Endodermal cell (in vitro differentiated cells): ENCODE data around the gene FGFR3. TPM values are rescaled to one million over a fixed set of nuclear protein-coding genes. Genes with fewer than 3 reads are reported as not detected.

Source experiments
- DNase-seq: peaks from one replicate; pipeline ENCODE4 v3.0.0-alpha.2; 2017
- H3K27ac ChIP-seq: 2 replicates; pipeline ENCODE4 v1.5.1; 2013; ENCODE audit warnings: mild to moderate bottlenecking, low read depth, low read length, moderate library complexity
- H3K27me3 ChIP-seq: 2 replicates; pipeline ENCODE4 v1.6.1; 2013; ENCODE audit warnings: mild to moderate bottlenecking, low read length, moderate library complexity; ENCODE audit not compliant: insufficient read depth, control insufficient read depth, poor library complexity, severe bottlenecking
- H3K36me3 ChIP-seq: 2 replicates; pipeline ENCODE4 v1.7.0; 2013; ENCODE audit warnings: mild to moderate bottlenecking, low read length, moderate library complexity; ENCODE audit not compliant: control insufficient read depth, insufficient read depth
- H3K4me1 ChIP-seq: one replicate; pipeline ENCODE4 v1.7.0; 2013; ENCODE audit warnings: low read length; ENCODE audit not compliant: control insufficient read depth, insufficient read depth
- H3K4me3 ChIP-seq: 2 replicates; pipeline ENCODE4 v1.5.1; 2013; ENCODE audit warnings: mild to moderate bottlenecking, low read length, moderate library complexity
- H3K9ac ChIP-seq: 2 replicates; pipeline ENCODE4 v1.6.1; 2013; ENCODE audit warnings: mild to moderate bottlenecking, low read length, moderate library complexity; ENCODE audit not compliant: poor library complexity, severe bottlenecking; ENCODE audit errors: extremely low read depth
- H3K9me3 ChIP-seq: 2 replicates; pipeline ENCODE4 v1.6.1; 2013; ENCODE audit warnings: mild to moderate bottlenecking, low read length, moderate library complexity; ENCODE audit not compliant: control insufficient read depth
- H3K27ac Mint-ChIP-seq: 2 replicates; pipeline ENCODE4 v1.8.0; 2020; ENCODE audit warnings: mixed read lengths
- H3K27me3 Mint-ChIP-seq: 2 replicates; pipeline ENCODE4 v1.8.0; 2021; ENCODE audit warnings: mild to moderate bottlenecking, mixed read lengths; ENCODE audit not compliant: insufficient read depth
- H3K36me3 Mint-ChIP-seq: 2 replicates; pipeline ENCODE4 v1.8.0; 2020; ENCODE audit warnings: low read depth, mixed read lengths
- H3K4me1 Mint-ChIP-seq: 2 replicates; pipeline ENCODE4 v1.8.0; 2020; ENCODE audit warnings: mixed read lengths
- H3K4me3 Mint-ChIP-seq: 2 replicates; pipeline ENCODE4 v1.8.0; 2020; ENCODE audit warnings: mild to moderate bottlenecking, moderate library complexity, mixed read lengths
- H3K9me3 Mint-ChIP-seq: 2 replicates; pipeline ENCODE4 v1.8.0; 2020; ENCODE audit warnings: mild to moderate bottlenecking, mixed read lengths
- WGBS, 2 experiments: methylation state at CpG; one replicate each; pipeline versions ENCODE4 v1.1.5 to v1.1.7; 2013; ENCODE audit warnings: missing lambda C conversion rate in 2 of 2, mixed read lengths in 1 of 2; ENCODE audit not compliant: insufficient coverage in 1 of 2, insufficient read length in 1 of 2; 5-methylcytosine and 5-hydroxymethylcytosine counted together
- total RNA-seq, 2 donors: library from RNA; stranded (reverse); fragmentation: NEBNext Ultra II Directional in 1 of 2; extraction: Animal tissue kit (Norgen Biotek cat#: 25700) in 1 of 2; gene quantifications; 2 replicates in 1 of 2; 3 replicates in 1 of 2; pipeline ENCODE4 v1.2.1, GENCODE V29; 2021
- TF ChIP-seq, protein P1 (sequence below): fragments of 200-600 bp; sonication (generic); conservative IDR thresholded peaks from 2 replicates; pipeline ENCODE4 v1.5.0; 2021; ENCODE audit warnings: antibody characterized with exemption, mild to moderate bottlenecking

FGFR3 gene
- total RNA-seq, 2 donors from 2014 or later, result 107 to 125 TPM

DNA sequence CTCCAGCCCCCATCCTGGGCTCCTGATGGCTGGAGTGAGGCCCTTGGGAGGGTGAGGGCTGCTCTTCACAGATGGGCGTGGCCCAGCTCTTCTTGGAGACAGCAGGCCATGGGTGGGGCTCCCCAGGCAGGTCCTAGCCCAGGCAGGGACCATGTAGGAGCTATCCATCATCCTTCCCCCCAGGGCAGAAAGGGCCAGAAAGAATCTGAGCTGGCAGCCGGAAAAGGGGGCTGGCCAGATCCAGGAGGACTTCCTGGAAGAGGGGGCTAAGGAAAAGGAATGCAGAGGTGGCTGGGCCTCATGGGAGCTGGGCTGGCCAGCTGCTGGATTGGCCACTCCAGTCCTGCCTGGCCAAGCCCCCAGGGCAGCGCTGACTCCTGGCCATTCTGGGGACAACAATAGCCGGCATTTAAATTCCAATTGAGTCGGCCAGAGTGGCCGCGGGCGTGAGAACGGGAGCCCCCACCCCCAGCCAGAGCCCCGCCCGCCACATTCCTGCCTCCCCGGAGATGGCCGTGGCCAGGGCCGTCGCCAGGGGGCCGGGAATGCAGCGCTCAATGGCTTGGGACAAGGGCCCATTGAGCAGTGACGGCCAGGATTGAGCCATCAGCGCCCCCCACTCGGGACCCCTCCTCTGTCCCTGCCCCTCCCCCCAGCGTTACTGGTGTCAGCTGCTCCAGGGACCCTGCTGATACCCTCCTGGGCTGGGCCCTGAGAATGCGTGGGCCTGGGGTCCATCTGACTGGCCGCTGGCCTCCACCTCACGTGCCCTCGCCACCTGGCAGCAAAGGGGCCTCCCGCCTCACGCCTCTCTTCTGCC lies 15.1 kb upstream of the FGFR3 start:
- DNase-seq, result peak; percentile 95
- Histone ChIP-seq H3K27ac (peak overlapping the region; percentile 92), H3K4me3 (no peak overlapping the region), H3K4me1 (no peaks in the 10 kb centered on the region), H3K9ac (no peak overlapping the region), H3K9me3 (no peaks in the 10 kb centered on the region), H3K36me3 (no peaks in the 10 kb centered on the region), H3K27me3 (no peaks in the 10 kb centered on the region)
- peak overlapping the region; percentile 68 for H3K27ac Mint-ChIP-seq
- no peak overlapping the region for H3K4me3 Mint-ChIP-seq
- H3K27me3 Mint-ChIP-seq, result no peaks in the 10 kb centered on the region
- TF ChIP-seq, protein P1, sequence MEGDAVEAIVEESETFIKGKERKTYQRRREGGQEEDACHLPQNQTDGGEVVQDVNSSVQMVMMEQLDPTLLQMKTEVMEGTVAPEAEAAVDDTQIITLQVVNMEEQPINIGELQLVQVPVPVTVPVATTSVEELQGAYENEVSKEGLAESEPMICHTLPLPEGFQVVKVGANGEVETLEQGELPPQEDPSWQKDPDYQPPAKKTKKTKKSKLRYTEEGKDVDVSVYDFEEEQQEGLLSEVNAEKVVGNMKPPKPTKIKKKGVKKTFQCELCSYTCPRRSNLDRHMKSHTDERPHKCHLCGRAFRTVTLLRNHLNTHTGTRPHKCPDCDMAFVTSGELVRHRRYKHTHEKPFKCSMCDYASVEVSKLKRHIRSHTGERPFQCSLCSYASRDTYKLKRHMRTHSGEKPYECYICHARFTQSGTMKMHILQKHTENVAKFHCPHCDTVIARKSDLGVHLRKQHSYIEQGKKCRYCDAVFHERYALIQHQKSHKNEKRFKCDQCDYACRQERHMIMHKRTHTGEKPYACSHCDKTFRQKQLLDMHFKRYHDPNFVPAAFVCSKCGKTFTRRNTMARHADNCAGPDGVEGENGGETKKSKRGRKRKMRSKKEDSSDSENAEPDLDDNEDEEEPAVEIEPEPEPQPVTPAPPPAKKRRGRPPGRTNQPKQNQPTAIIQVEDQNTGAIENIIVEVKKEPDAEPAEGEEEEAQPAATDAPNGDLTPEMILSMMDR, result peak; percentile 67
- 15 to 41% methylated on average over 16 to 27 of the region's 27 CpGs for WGBS, 2 experiments
- no peaks in the 10 kb centered on the region for H3K4me1 Mint-ChIP-seq
- H3K36me3 Mint-ChIP-seq, result no peaks in the 10 kb centered on the region
- H3K9me3 Mint-ChIP-seq, result no peaks in the 10 kb centered on the region

DNA sequence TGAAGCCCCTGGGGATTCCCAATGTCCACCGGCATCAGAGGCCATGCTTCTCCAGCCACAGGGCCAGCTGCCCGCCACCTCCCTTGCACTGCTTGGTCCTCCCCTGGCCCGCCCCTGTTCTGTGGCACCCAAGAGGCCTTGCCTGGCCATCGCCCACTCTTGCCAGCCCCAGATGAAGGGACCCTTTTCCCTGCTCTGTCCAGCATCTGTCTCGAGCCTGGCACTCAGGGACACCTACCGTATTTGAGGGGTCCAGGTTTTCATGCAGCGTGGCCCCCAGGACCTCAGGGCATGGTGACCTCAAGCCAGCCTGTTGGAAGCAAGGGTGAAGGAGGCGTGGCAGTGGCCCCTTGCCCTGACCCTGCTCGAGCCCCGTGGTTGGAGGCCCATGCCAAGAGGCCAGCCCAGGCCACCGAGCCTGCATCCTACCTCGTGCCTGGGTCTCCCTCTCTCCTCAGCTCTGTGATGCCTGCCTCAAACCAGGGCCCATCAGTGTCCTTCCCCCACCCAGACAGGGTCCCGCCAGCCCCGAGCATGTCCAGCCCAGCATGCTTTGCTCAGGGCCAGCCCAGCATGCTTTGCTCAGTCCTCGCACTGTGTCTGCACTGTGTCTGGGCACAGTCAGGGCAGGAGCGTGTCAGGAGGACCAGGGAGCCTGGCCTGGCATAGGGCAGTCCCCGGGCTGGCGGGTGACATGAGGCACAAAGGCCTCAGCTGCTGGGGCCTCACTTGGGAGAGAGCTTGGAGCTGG lies 14.3 kb upstream of the FGFR3 start:
- H3K9ac ChIP-seq, result no peak overlapping the region
- DNase-seq, result no peak
- TF ChIP-seq, protein P1, result no peak
- Mint-ChIP-seq H3K4me1 (no peaks in the 10 kb centered on the region), H3K36me3 (no peaks in the 10 kb centered on the region), H3K4me3 (no peak overlapping the region), H3K27ac (peak overlapping the region; percentile 68), H3K27me3 (no peaks in the 10 kb centered on the region), H3K9me3 (no peaks in the 10 kb centered on the region)
- no peaks in the 10 kb centered on the region for H3K4me1 ChIP-seq
- peak overlapping the region; percentile 92 for H3K27ac ChIP-seq
- no peaks in the 10 kb centered on the region for H3K27me3 ChIP-seq
- no peaks in the 10 kb centered on the region for H3K9me3 ChIP-seq
- H3K4me3 ChIP-seq, result no peak overlapping the region
- WGBS, 2 experiments, result 81 to 91% methylated on average over 9 to 18 of the region's 18 CpGs
- H3K36me3 ChIP-seq, result no peaks in the 10 kb centered on the region

DNA sequence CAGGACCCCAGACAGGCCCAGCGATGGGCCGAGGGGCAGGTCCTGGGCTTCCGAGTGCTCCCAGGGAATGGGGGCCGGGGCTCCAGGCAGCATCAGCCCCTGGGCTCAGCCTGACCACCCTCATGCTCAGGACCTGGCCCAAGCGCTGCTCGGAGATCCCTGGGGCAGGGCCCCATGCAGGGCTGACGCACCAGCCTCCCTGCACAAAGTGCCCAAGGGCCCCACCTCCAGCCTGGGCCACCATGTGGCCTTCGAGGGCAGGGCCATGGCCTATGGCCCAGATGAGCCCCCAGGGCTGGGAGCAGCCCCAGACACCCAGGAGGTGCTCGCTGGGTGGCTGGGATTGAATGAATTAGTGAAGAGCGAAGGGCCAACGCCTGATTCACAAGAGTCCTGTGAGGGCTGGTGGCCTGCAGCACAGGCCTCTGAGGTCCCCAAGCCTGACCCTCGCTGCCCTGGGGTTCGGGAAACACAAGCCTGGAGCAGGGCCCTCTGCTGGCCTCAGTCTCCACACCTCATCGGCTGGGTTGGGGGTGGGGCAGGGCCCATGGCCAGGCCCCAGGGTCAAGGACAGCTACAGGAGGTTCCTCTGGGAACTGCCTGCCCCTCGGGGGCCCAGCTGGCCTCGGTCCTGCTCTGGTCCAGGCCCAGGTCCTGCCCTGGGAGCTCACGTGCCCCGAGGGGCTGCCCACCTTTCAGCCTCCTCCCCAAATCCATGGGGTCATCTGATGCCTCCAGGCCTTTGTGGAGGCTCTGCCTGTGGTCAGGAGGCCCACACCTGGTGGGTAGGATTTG lies 13.3 kb upstream of the FGFR3 start:
- H3K27ac Mint-ChIP-seq, result no peak overlapping the region
- WGBS, 2 experiments, result 88 to 97% methylated on average over 7 to 18 of the region's 18 CpGs

More for the DNA sequence above, 13.3 kb upstream of the FGFR3 start:
- Histone ChIP-seq H3K36me3 (no peaks in the 10 kb centered on the region), H3K27ac (no peak overlapping the region), H3K9me3 (no peaks in the 10 kb centered on the region), H3K9ac (no peak overlapping the region), H3K4me3 (no peak overlapping the region), H3K27me3 (no peaks in the 10 kb centered on the region), H3K4me1 (no peaks in the 10 kb centered on the region)
- TF ChIP-seq, protein P1, result peak; percentile 21
- DNase-seq, result no peak
- Mint-ChIP-seq H3K9me3 (no peaks in the 10 kb centered on the region), H3K4me3 (no peak overlapping the region), H3K4me1 (no peaks in the 10 kb centered on the region), H3K27me3 (no peaks in the 10 kb centered on the region), H3K36me3 (no peaks in the 10 kb centered on the region)
